H9 (cell line): Measurements from ENCODE around the gene FUCA1. TPM values are rescaled to one million over a fixed set of nuclear protein-coding genes. Genes with fewer than 3 reads are reported as not detected.
A peak's percentile ranks its signal among the peaks of the same experiment; 100 is the strongest.

Experiments
- DNase-seq: peaks from one replicate; pipeline ENCODE4 v3.0.0-alpha.2; 2017
- H2AFZ ChIP-seq: one replicate; pipeline ENCODE4 v1.6.1; 2013; ENCODE audit warnings: mild to moderate bottlenecking, low read length, control low read depth, moderate library complexity
- H2AK5ac ChIP-seq: 2 replicates; pipeline ENCODE4 v1.6.1; 2013; ENCODE audit warnings: low read length, control low read depth, mixed read lengths; ENCODE audit not compliant: insufficient read length
- H2BK120ac ChIP-seq: one replicate; pipeline ENCODE4 v1.6.1; 2013; ENCODE audit warnings: low read depth, mild to moderate bottlenecking, low read length, control low read depth, inconsistent platforms; ENCODE audit not compliant: poor library complexity, severe bottlenecking
- H2BK12ac ChIP-seq: 2 replicates; pipeline ENCODE4 v1.6.1; 2013; ENCODE audit warnings: low read length, control low read depth, mixed read lengths, low read depth; ENCODE audit not compliant: insufficient read length
- H2BK15ac ChIP-seq: 2 replicates; pipeline ENCODE4 v1.6.1; 2013; ENCODE audit warnings: low read depth, low read length, control low read depth
- H2BK20ac ChIP-seq: one replicate; pipeline ENCODE4 v1.6.1; 2013; ENCODE audit warnings: low read depth, mild to moderate bottlenecking, low read length, control low read depth, inconsistent platforms; ENCODE audit not compliant: poor library complexity, severe bottlenecking
- H2BK5ac ChIP-seq: 2 replicates; pipeline ENCODE4 v1.6.1; 2013; ENCODE audit warnings: low read length, control low read depth, mixed read lengths; ENCODE audit not compliant: insufficient read length
- H3K14ac ChIP-seq: 2 replicates; pipeline ENCODE4 v1.6.1; 2013; ENCODE audit warnings: low read length, control low read depth; ENCODE audit not compliant: insufficient read depth
- H3K18ac ChIP-seq: 2 replicates; pipeline ENCODE4 v1.6.1; 2013; ENCODE audit warnings: low read depth, mild to moderate bottlenecking, mixed read lengths, low read length, control low read depth; ENCODE audit not compliant: insufficient read length
- H3K23ac ChIP-seq: 2 replicates; pipeline ENCODE4 v1.6.1; 2013; ENCODE audit warnings: low read length, control low read depth, mixed read lengths, low read depth; ENCODE audit not compliant: insufficient read length
- H3K23me2 ChIP-seq: 2 replicates; pipeline ENCODE4 v1.6.1; 2013; ENCODE audit warnings: low read depth, mild to moderate bottlenecking, mixed read lengths, low read length, control low read depth; ENCODE audit not compliant: insufficient read length, poor library complexity, severe bottlenecking
- H3K27ac ChIP-seq: 2 replicates; pipeline ENCODE4 v1.5.1; 2013; ENCODE audit warnings: low read length, control low read depth, mixed read lengths, low read depth; ENCODE audit not compliant: insufficient read length
- H3K27me3 ChIP-seq: 2 replicates; pipeline ENCODE4 v1.6.1; 2013; ENCODE audit warnings: low read length, control low read depth, inconsistent platforms; ENCODE audit not compliant: insufficient read depth
- H3K4ac ChIP-seq: 2 replicates; pipeline ENCODE4 v1.6.1; 2013; ENCODE audit warnings: low read depth, mild to moderate bottlenecking, control low read depth, inconsistent platforms, low read length, moderate library complexity
- H3K4me1 ChIP-seq: 2 replicates; pipeline ENCODE4 v1.6.1; 2013; ENCODE audit warnings: low read length, control low read depth, inconsistent platforms; ENCODE audit not compliant: insufficient read depth
- H3K4me2 ChIP-seq: 2 replicates; pipeline ENCODE4 v1.6.1; 2013; ENCODE audit warnings: low read length, control low read depth, mixed read lengths; ENCODE audit not compliant: insufficient read length, insufficient read depth
- H3K56ac ChIP-seq: 2 replicates; pipeline ENCODE4 v1.6.1; 2013; ENCODE audit warnings: low read depth, mild to moderate bottlenecking, mixed read lengths, low read length, control low read depth; ENCODE audit not compliant: insufficient read length
- H3K79me1 ChIP-seq: 2 replicates; pipeline ENCODE4 v1.6.1; 2013; ENCODE audit warnings: low read depth, mild to moderate bottlenecking, moderate library complexity, low read length, control low read depth, inconsistent platforms; ENCODE audit not compliant: insufficient read depth, poor library complexity, severe bottlenecking
- H3K79me2 ChIP-seq: 2 replicates; pipeline ENCODE4 v1.6.1; 2013; ENCODE audit warnings: low read length, control low read depth, inconsistent platforms; ENCODE audit not compliant: insufficient read depth
- H3K9ac ChIP-seq: 2 replicates; pipeline ENCODE4 v1.6.1; 2013; ENCODE audit warnings: low read length, control low read depth, mixed read lengths; ENCODE audit not compliant: insufficient read length; ENCODE audit errors: extremely low read depth
- H3K9me3 ChIP-seq: one replicate; pipeline ENCODE4 v1.6.1; 2013; ENCODE audit warnings: low read depth, low read length, inconsistent platforms; ENCODE audit not compliant: control insufficient read depth
- H3T11ph ChIP-seq: one replicate; pipeline ENCODE4 v1.6.1; 2013; ENCODE audit warnings: mild to moderate bottlenecking, low read length, control low read depth, inconsistent platforms
- H4K20me1 ChIP-seq: one replicate; pipeline ENCODE4 v1.6.1; 2013; ENCODE audit not compliant: control insufficient read depth, insufficient read length, insufficient read depth
- H4K5ac ChIP-seq: 2 replicates; pipeline ENCODE4 v1.6.1; 2013; ENCODE audit warnings: low read depth, mild to moderate bottlenecking, mixed read lengths, low read length, control low read depth; ENCODE audit not compliant: insufficient read length
- H4K8ac ChIP-seq: replicated peaks from 2 replicates; pipeline ENCODE4 v1.6.1; 2013; ENCODE audit warnings: low read length, control low read depth, mixed read lengths, low read depth; ENCODE audit not compliant: insufficient read length
- H4K91ac ChIP-seq: 2 replicates; pipeline ENCODE4 v1.6.1; 2013; ENCODE audit warnings: low read depth, mild to moderate bottlenecking, moderate library complexity, mixed read lengths, low read length, control low read depth; ENCODE audit not compliant: insufficient read length
- H3K27ac Mint-ChIP-seq, 3 experiments: 2 replicates in 2 of 3; 3 replicates in 1 of 3; pipeline ENCODE4 v1.8.0; 2020 to 2021; ENCODE audit warnings: mixed read lengths in 3 of 3, mild to moderate bottlenecking in 1 of 3, moderate library complexity in 1 of 3
- H3K27me3 Mint-ChIP-seq: 2 replicates; pipeline ENCODE4 v1.8.0; 2021; ENCODE audit warnings: low read depth, mild to moderate bottlenecking, moderate library complexity, mixed read lengths
- H3K36me3 Mint-ChIP-seq, 3 experiments: 2 replicates in 2 of 3; 3 replicates in 1 of 3; pipeline ENCODE4 v1.8.0; 2020 to 2021; ENCODE audit warnings: low read depth in 3 of 3, mixed read lengths in 3 of 3; ENCODE audit not compliant: insufficient read depth in 1 of 3
- H3K4me1 Mint-ChIP-seq, 2 experiments: 2 replicates each; pipeline ENCODE4 v1.8.0; 2020; ENCODE audit warnings: mixed read lengths in 2 of 2
- H3K4me3 Mint-ChIP-seq, 2 experiments: 2 replicates in 1 of 2; 3 replicates in 1 of 2; pipeline ENCODE4 v1.8.0; 2020 to 2021; ENCODE audit warnings: mild to moderate bottlenecking in 2 of 2, mixed read lengths in 2 of 2, moderate library complexity in 1 of 2
- H3K9me3 Mint-ChIP-seq, 2 experiments: 2 replicates in 1 of 2; 3 replicates in 1 of 2; pipeline ENCODE4 v1.8.0; 2020; ENCODE audit warnings: mild to moderate bottlenecking in 2 of 2, mixed read lengths in 2 of 2, moderate library complexity in 1 of 2
- WGBS: extraction: QIAGEN DNeasy Blood & Tissue Kit; methylation state at CpG from one replicate; pipeline ENCODE4 v1.1.7; 2013; ENCODE audit warnings: missing lambda C conversion rate, low lambda C conversion rate, mixed read lengths; ENCODE audit not compliant: insufficient read length; ENCODE audit errors: extremely low coverage; 5-methylcytosine and 5-hydroxymethylcytosine counted together
- total RNA-seq: library from RNA; stranded (reverse); gene quantifications from 2 replicates; pipeline ENCODE4 v1.2.1, GENCODE V29; 2021
- TF ChIP-seq, protein P1 (sequence below): fragments of 200-600 bp; sonication (generic); conservative IDR thresholded peaks from 3 replicates; pipeline ENCODE4 v1.8.0; 2021; ENCODE audit warnings: antibody characterized with exemption, mild to moderate bottlenecking

Gene FUCA1
- total RNA-seq, 1 experiment from 2014 or later, result 9.1 TPM

DNA sequence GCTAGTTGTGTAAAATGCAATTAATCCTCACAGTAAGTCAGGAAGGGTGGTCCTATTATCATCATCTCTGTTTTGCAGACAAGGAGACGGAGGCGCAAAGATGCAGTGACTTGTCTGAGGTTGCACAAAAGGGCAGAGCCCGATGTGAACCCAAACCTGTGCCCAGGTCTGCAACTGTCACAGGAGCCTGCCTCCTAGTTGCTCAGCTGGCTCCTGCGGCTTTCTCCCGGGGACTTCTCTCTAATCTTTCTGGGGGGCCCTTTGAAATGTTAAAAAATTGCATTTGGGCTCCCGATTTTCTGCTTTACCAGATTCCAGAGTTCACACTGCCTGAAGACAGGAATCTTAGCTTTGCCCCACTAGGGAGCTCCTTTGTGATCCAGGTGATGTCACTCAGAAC lies 35.7 kb upstream of the FUCA1 start:
- H2BK120ac ChIP-seq, result no peak overlapping the region
- peaks cover 64% of the 10 kb centered on the region for H3K27me3 Mint-ChIP-seq
- no peak for DNase-seq

More for the DNA sequence above, 35.7 kb upstream of the FUCA1 start:
- H3K4me1 ChIP-seq, result peaks cover 6% of the 10 kb centered on the region; the same call in 1 of the 2 replicates
- H4K91ac ChIP-seq, result no peak overlapping the region
- no peak overlapping the region for H3K9ac ChIP-seq
- no peak overlapping the region for H2AK5ac ChIP-seq
- no peak overlapping the region for H3K23ac ChIP-seq
- H2BK15ac ChIP-seq, result no peak overlapping the region
- H3K79me1 ChIP-seq, result no peaks in the 10 kb centered on the region
- no peak overlapping the region for H2BK12ac ChIP-seq
- TF ChIP-seq, protein P1, sequence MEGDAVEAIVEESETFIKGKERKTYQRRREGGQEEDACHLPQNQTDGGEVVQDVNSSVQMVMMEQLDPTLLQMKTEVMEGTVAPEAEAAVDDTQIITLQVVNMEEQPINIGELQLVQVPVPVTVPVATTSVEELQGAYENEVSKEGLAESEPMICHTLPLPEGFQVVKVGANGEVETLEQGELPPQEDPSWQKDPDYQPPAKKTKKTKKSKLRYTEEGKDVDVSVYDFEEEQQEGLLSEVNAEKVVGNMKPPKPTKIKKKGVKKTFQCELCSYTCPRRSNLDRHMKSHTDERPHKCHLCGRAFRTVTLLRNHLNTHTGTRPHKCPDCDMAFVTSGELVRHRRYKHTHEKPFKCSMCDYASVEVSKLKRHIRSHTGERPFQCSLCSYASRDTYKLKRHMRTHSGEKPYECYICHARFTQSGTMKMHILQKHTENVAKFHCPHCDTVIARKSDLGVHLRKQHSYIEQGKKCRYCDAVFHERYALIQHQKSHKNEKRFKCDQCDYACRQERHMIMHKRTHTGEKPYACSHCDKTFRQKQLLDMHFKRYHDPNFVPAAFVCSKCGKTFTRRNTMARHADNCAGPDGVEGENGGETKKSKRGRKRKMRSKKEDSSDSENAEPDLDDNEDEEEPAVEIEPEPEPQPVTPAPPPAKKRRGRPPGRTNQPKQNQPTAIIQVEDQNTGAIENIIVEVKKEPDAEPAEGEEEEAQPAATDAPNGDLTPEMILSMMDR, result no peak
- Mint-ChIP-seq H3K4me1 (peaks cover 18 to 33% of the 10 kb centered on the region in 2 experiments), H3K36me3 (no peaks in the 10 kb centered on the region), H3K4me3 (peak overlapping the region in 1 of 2 experiments; percentile 66; a peak in 2 of 5 replicates), H3K27ac (peak overlapping the region in 1 of 3 experiments; percentile 53; a peak in 1 of 7 replicates), H3K9me3 (no peaks in the 10 kb centered on the region)
- H3K27me3 ChIP-seq, result peaks cover 8% of the 10 kb centered on the region; the same call in 1 of the 2 replicates
- no peaks in the 10 kb centered on the region for H3K9me3 ChIP-seq
- peaks cover 8% of the 10 kb centered on the region for H3K23me2 ChIP-seq
- no peak overlapping the region for H4K8ac ChIP-seq
- H3K27ac ChIP-seq, result no peak overlapping the region
- no peaks in the 10 kb centered on the region for H3K79me2 ChIP-seq
- H3T11ph ChIP-seq, result no peak overlapping the region
- H4K20me1 ChIP-seq, result no peaks in the 10 kb centered on the region
- no peak overlapping the region for H3K4ac ChIP-seq
- H4K5ac ChIP-seq, result no peak overlapping the region
- H2BK5ac ChIP-seq, result no peak overlapping the region
- no CpG with 5 or more reads among the region's 6 CpGs for WGBS
- no peak overlapping the region for H3K18ac ChIP-seq
- no peak overlapping the region for H3K14ac ChIP-seq
- H3K4me2 ChIP-seq, result peak overlapping the region; percentile 50
- no peak overlapping the region for H3K56ac ChIP-seq
- no peak overlapping the region for H2BK20ac ChIP-seq
- H2AFZ ChIP-seq, result no peak overlapping the region
